Keratinocyte (primary cell): ENCODE measurements around the gene C10orf120. TPM values are rescaled to one million over a fixed set of nuclear protein-coding genes. Genes with fewer than 3 reads are reported as not detected.

Experiments
- DNase-seq: peaks from one replicate; pipeline ENCODE4 v3.0.0-alpha.2; 2011; ENCODE audit warnings: low read depth, missing footprints, low spot score
- FAIRE-seq: peaks from 2 replicates; lab custom pipeline; 2011; peaks lifted over from hg19 to GRCh38; lab: Jason Lieb, UNC
- H2AFZ ChIP-seq: 2 replicates; pipeline ENCODE4 v1.6.0; 2012; ENCODE audit warnings: low read length, control low read depth, inconsistent platforms; ENCODE audit not compliant: control insufficient read depth
- H3K27ac ChIP-seq: 2 replicates; pipeline ENCODE4 v1.5.1; 2011; ENCODE audit warnings: low read length; ENCODE audit not compliant: control insufficient read depth, insufficient read depth
- H3K27me3 ChIP-seq: 3 replicates; pipeline ENCODE4 v1.6.0; 2011; ENCODE audit warnings: low read length; ENCODE audit not compliant: control insufficient read depth, insufficient read depth; ENCODE audit errors: extremely low read depth
- H3K36me3 ChIP-seq, 2 experiments: 2 replicates in 1 of 2; 3 replicates in 1 of 2; pipeline ENCODE4 v1.5.1; 2011; ENCODE audit warnings: low read length in 2 of 2, mild to moderate bottlenecking in 1 of 2; ENCODE audit not compliant: control insufficient read depth in 2 of 2, insufficient read depth in 2 of 2; ENCODE audit errors: extremely low read depth in 1 of 2
- H3K4me1 ChIP-seq: 3 replicates; pipeline ENCODE4 v1.5.1; 2011; ENCODE audit warnings: low read length; ENCODE audit not compliant: control insufficient read depth, insufficient read depth; ENCODE audit errors: extremely low read depth
- H3K4me2 ChIP-seq: 3 replicates; pipeline ENCODE4 v1.6.0; 2011; ENCODE audit warnings: low read depth, low read length; ENCODE audit not compliant: control insufficient read depth, insufficient read depth; ENCODE audit errors: extremely low read depth
- H3K4me3 ChIP-seq, 3 experiments: fragments of 200-600 bp in 1 of 3; sonication (generic) in 1 of 3; 2 replicates in 2 of 3; 3 replicates in 1 of 3; pipeline ENCODE4 v1.5.1; 2011 to 2016; ENCODE audit warnings: low read length in 3 of 3, mild to moderate bottlenecking in 3 of 3, control low read depth in 2 of 3, inconsistent platforms in 1 of 3, low read depth in 1 of 3, mixed read lengths in 1 of 3, mixed run types in 1 of 3, moderate library complexity in 1 of 3; ENCODE audit not compliant: control insufficient read depth in 2 of 3, insufficient read depth in 2 of 3; ENCODE audit errors: extremely low read depth in 1 of 3
- H3K79me2 ChIP-seq: 2 replicates; pipeline ENCODE4 v1.6.0; 2012; ENCODE audit warnings: low read length; ENCODE audit not compliant: control insufficient read depth, insufficient read depth
- H3K9ac ChIP-seq: 3 replicates; pipeline ENCODE4 v1.6.0; 2011; ENCODE audit warnings: low read length; ENCODE audit not compliant: control insufficient read depth, insufficient read depth; ENCODE audit errors: extremely low read depth
- H3K9me1 ChIP-seq: 3 replicates; pipeline ENCODE4 v1.6.0; 2011; ENCODE audit warnings: low read length; ENCODE audit not compliant: control insufficient read depth, insufficient read depth; ENCODE audit errors: extremely low read depth
- H3K9me3 ChIP-seq: 2 replicates; pipeline ENCODE4 v1.5.1; 2012; ENCODE audit warnings: low read depth, low read length; ENCODE audit not compliant: control insufficient read depth
- H4K20me1 ChIP-seq: 3 replicates; pipeline ENCODE4 v1.6.0; 2011; ENCODE audit warnings: low read length; ENCODE audit not compliant: control insufficient read depth, insufficient read depth; ENCODE audit errors: extremely low read depth
- CTCF ChIP-seq, 3 experiments: IDR thresholded peaks in 1 of 3; conservative IDR thresholded peaks in 1 of 3; optimal IDR thresholded peaks in 1 of 3; 2 replicates in 2 of 3; 3 replicates in 1 of 3; pipeline versions ENCODE3 to v1.5.1; 2011; ENCODE audit warnings: low read length in 3 of 3, mild to moderate bottlenecking in 3 of 3, moderate library complexity in 2 of 3, control low read depth in 1 of 3, inconsistent platforms in 1 of 3; ENCODE audit not compliant: insufficient read depth in 2 of 3; ENCODE audit errors: extremely low read depth in 1 of 3
- EZH2 ChIP-seq: IDR thresholded peaks from one replicate; pipeline ENCODE4 v1.6.1; 2012; ENCODE audit warnings: inconsistent platforms, mild to moderate bottlenecking, low read length, moderate library complexity
- dilution Hi-C: fragments of 300-500 bp; cut with MboI; formaldehyde crosslinking; loops from one replicate; pipeline ENCODE4 v1.7.0; 2020; ENCODE audit warnings: low sequenced_read_pairs; ENCODE audit not compliant: extremely low pct_ligation_motif_present
- polyA plus RNA-seq, 5 experiments: library from polyadenylated mRNA; depleted of rRNA in 3 of 5; stranded (reverse) in 3 of 5; stranded (forward) in 1 of 5; unstranded in 1 of 5; fragments of >200 nt; gene quantifications; 1 replicate in 1 of 5; 2 replicates in 3 of 5; 3 replicates in 1 of 5; pipeline versions ENCODE4 v1.2.1 to v1.2.3, GENCODE V29; 2011 to 2012; ENCODE audit warnings: missing spikeins in 2 of 5, low read depth in 1 of 5, low replicate concordance in 1 of 5

Gene C10orf120
- polyA plus RNA-seq, 1 donor (not counting 4 experiments of a cell fraction or from before 2014, with no cell fraction given): not detected

- dilution Hi-C loops: no loop called here
- FAIRE-seq (no peak), DNase-seq (no peak)
- H3K9ac ChIP-seq: no peak overlapping the region
- no peaks in the 10 kb centered on the region for H3K36me3 ChIP-seq
- no peaks in the 10 kb centered on the region for H3K9me1 ChIP-seq
- TF ChIP-seq CTCF (optimal IDR thresholded peaks at IDR 0.05 in 1 of 3, IDR thresholded peaks at IDR 0.05 in 1 of 3, conservative IDR thresholded peaks at IDR 0.05 in 1 of 3; ENCODE audit: extremely low read depth in 1 of 3, insufficient read depth in 2 of 3, low read length in 3 of 3) (no peak), EZH2 (no peak)
- H3K4me1 ChIP-seq: peaks cover 4% of the 10 kb centered on the region
- H3K9me3 ChIP-seq: no peaks in the 10 kb centered on the region
- no peak overlapping the region for H3K4me3 ChIP-seq
- H3K27ac ChIP-seq: no peak overlapping the region
- no peak overlapping the region for H2AFZ ChIP-seq
- peaks cover 3% of the 10 kb centered on the region for H3K27me3 ChIP-seq
- no peak overlapping the region for H3K4me2 ChIP-seq
- H4K20me1 ChIP-seq: no peaks in the 10 kb centered on the region
- no peaks in the 10 kb centered on the region for H3K79me2 ChIP-seq
Measured at GRCh38 chr10:122733931-122734665, 34.5 kb upstream of the C10orf120 start.

GRCh38 chr10:122733443-122733842, 33.8 kb upstream of the C10orf120 start:
- DNase-seq (no peak), FAIRE-seq (peak; percentile 44)
- H3K9me3 ChIP-seq: no peaks in the 10 kb centered on the region
- H3K9me1 ChIP-seq: no peaks in the 10 kb centered on the region
- H3K9ac ChIP-seq: no peak overlapping the region
- no peaks in the 10 kb centered on the region for H3K36me3 ChIP-seq
- H3K27ac ChIP-seq: no peak overlapping the region
- dilution Hi-C loops: no loop called here
- H4K20me1 ChIP-seq: no peaks in the 10 kb centered on the region
- no peak overlapping the region for H3K4me2 ChIP-seq
- TF ChIP-seq CTCF (optimal IDR thresholded peaks at IDR 0.05 in 1 of 3, IDR thresholded peaks at IDR 0.05 in 1 of 3, conservative IDR thresholded peaks at IDR 0.05 in 1 of 3; ENCODE audit: extremely low read depth in 1 of 3, insufficient read depth in 2 of 3, low read length in 3 of 3): no peak
- no peak for TF ChIP-seq EZH2
- H3K4me3 ChIP-seq: no peak overlapping the region
- peaks cover 3% of the 10 kb centered on the region for H3K27me3 ChIP-seq
- H2AFZ ChIP-seq: no peak overlapping the region
- H3K79me2 ChIP-seq: no peaks in the 10 kb centered on the region
- peaks cover 4% of the 10 kb centered on the region for H3K4me1 ChIP-seq
